NCI-H1105 (cell line): Measurements from ENCODE around the gene BBX.

Experiments
- DNase-seq: peaks from one replicate; lab custom pipeline; 2025; lab: John Stamatoyannopoulos, UW

BBX gene

DNA sequence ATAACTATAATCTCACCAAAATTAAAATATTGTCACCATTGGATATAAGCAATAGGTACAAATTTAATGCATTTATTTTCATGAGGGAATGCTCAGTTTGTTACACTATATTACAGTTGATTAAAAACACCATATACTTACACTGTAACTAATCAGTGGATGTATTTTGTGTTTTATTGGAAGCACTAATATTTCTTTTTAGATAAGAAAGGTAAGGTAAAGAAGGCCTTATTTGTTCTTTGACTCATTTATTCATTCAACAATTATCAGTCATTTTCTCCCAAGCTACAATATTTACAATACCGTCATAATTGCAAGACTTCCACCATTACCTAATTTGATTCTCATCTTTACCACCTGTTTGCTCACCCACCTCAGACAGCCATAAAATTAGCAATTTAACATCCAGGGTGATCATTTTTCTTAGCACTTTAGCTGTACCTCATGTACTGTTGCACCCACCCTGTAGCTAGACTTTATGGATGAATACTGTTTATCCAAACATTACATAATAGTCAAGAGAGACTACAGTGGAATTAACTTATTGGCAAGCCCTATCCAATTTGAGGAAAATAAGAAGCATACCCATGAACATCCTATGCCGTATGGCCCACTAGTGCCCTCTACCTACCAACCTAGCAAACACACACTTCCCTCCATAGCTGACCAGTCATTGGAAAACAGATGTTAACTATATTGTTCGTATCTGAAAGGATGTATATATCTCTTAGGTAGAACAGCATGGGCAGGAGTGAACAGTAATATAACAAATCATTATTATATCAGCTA is 229.6 kb downstream of the BBX start:
- DNase-seq: peak; percentile 52

DNA sequence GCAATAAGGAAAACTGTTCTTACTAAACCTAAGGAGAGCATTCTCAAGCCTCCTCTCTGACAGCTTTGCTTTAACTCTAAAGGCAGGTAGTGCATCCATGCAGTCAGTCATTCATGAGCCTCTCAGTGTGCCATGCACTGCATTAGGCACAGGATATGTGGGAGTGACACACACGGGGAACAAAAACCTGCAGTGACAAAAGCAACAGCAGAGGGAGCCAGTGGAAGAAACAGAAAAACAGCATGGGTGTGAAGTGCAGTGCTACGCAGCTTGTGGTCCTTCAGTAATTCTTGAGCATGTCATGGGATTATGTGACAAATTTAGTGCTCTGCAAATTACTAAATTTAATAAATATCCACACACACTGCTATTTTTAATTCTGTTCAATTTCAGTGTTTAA is 230.7 kb downstream of the BBX start:
- peak; percentile 14 for DNase-seq

DNA sequence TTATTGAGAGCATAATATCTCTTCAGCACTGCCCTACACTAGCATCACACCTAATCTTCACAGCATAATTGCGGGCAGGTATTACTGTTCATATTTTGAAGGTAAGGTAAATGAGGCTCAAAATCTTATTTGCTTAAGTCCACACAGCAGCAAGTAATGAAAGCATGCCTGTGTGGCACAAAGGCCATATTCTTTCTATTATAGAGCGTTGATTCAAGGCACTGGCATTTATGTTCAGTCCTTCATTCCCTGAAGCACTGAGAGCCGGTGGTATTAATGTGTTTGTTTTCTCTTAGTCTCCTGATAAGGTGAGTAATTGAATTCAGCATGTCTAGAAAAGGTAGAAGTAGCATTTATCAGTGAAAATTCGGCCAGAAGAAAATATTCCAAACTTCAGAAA is 231.2 kb downstream of the BBX start:
- no peak for DNase-seq

DNA sequence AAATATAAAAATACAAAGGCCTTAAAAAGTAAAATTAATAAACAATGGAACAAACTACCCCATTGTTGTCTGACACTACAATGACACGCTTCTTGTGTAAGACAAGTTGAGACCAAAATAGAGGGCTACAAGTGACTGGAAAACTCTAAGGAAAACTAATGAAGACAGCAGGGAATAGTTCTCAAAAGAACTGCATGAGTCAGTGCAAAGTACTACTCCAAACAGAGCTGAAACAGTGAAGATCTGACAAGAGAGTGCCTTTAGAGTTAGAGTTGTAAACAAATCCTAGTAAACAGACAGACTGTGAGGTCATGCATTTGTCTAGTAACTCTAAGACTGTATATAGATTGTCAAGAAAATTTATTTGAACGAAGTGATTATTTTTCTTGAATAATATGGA is 233.9 kb downstream of the BBX start:
- DNase-seq: no peak

DNA sequence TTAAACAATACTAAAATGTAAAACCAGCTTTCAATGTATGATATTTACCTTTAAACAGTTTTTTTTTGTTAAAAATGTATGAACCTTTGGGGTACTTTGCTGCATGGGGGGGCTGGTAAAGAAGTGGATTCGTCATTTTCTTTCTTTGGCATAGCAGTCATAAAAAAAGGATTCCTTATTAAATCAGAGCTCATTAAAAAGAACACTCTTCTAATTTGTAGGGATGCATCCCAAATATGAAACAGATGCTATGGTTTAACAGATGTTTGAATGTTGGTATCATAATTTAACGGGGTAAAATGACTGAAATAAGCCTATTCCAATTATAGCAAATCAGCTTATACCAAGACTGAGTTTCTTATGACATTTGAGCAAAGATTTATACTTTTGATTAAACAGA is 234.4 kb downstream of the BBX start:
- DNase-seq: no peak

DNA sequence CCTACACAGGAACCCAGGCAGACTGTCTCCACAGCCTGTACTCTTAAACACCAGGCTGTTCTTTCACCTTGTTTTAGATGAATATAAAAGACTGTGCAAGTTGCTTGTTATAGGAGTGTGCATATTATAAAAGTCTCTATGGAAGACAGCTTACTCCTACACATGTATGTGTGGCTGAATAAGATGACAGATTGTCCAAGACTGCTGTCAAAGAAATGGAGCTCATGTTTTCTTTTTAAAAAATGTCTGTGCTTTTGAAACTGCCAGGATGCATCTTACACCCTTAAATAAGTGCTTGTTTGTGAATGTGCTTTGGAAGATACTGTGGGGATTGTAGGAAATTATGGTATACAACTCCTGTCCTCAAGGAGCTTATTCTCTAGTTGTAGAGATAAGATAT is 237.4 kb downstream of the BBX start:
- DNase-seq: no peak

DNA sequence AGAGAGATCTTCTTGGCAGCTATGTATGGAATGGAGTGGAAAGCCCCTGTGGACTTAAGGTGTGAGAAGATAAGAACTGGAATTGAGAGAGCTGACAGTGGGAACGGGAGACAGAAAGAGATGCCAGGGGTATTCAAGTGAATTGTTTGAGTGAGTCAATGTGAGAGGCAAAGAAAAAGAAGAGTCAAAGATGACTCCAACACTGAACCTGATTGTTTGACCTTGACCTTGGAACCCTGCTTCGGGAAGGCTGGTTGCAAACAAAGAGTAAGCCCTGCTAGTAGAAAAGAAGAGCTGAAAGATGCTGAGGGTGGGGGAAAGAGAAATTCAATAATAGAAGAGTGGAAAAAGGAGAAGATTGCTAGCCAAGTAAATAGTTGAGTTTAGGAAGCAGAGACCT is 238.6 kb downstream of the BBX start:
- DNase-seq: no peak

- no peak for DNase-seq
Measured at GRCh38 chr3:107765524-107765923, 242.8 kb downstream of the BBX start.

DNA sequence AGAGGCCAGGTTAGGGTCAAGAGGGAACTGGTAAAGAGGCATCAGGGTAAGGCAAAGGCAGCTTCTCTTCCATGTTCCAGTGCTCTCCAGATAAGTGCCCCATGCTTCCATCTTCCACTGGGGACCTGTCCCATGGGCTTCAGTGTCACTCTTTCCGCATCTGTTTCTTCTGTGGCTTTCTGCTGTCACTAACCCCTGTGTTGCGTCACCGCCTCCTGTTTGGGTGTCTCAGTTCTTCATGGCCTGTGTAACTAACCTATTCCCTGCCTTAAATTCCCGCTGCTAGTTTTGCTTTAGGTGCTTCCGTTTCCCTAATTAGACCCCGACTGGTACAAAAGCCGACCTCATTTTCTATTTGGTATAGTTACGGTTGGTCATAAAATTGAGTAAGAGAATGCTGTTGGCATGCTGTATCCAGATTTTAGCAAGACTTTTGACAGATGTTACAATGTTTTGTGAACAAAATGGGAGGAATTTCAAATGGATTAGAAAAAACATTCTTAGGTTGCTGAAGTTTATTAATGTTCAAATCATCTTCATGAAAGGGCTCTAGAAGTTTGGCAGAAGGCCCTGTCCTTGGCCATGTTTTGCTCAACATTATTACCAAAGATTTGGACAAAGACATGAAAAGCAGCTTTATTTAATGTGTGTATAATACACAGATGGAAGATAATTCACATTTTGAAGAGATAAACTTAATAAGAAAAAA is 245.3 kb downstream of the BBX start:
- no peak for DNase-seq

DNA sequence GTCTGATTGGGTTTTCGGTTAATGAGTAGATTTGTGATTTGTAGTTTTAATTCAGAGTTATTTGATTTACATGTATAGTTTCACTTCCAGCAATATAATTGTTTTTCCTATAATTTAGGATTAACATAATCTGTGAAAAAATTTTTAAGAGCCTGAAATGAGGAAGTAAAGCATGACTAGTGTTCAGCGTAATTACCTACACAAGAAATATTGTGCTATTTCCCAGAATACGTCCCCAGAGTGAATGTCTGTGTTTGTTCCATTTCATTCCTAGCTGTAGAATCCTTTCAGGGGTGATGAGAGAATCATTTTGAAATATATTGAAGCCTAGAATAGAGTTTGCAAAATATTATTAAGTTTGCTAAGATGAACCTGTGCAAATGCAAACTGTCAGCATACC is 247.1 kb downstream of the BBX start:
- DNase-seq: no peak

DNA sequence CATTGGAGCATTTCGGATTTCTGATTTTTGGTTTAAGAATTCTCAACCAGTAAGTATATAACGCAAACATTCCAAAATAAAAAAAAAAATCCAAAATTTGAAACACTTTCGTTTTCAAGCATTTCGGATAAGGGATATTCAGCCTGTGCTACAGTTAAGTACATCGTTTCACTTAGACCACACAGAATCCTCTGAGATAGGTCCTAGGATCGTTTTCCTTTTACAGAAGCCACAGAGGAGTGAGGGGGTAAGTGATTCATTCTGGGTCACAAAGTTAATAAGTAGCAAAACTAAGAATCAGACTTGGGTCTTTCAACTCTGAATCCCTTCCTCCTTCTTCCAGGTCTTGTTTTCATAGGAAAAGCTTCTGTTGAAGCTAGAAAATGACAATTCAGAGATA is 249.3 kb downstream of the BBX start:
- DNase-seq: no peak

DNA sequence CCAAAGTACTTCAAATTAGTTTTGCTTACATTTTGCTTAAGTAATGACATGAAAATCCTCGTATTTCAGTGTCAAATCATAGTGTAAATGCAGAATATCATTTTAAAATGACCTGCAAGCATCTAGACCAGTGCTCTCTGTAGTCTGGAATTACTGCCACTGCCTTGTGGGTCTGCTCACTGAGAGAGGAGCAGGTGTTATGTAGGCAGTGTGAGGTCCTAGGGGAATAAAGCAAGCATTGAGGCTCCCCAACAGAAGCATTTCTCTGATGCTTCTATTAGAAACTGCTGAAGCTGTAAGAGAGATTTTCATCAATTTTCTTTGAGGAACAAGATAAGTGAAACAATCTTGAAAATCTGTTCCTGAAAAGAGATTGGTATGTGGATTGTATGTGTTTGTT is 253.2 kb downstream of the BBX start:
- peak; percentile 3 for DNase-seq

DNA sequence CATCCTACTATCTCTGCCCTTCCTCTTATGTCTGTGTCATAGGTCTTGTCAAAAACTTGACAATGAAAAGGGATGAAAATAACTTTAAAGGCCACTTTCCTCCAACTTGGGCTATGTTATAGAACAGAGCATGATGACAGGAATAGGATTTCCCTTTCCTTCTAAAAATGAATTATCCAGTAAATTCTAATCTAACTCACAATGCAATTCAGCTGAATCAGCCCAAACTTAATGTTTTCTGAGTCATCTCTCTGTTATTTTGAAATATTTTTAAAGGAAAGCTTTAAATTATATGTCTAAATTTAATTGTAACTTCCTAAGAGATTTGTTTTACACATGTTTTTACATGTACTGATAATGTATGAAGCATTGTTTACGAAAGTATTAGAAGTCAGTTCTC is 258.5 kb downstream of the BBX start:
- no peak for DNase-seq

- DNase-seq: no peak
Measured at GRCh38 chr3:107782054-107782453, 259.3 kb downstream of the BBX start.

DNA sequence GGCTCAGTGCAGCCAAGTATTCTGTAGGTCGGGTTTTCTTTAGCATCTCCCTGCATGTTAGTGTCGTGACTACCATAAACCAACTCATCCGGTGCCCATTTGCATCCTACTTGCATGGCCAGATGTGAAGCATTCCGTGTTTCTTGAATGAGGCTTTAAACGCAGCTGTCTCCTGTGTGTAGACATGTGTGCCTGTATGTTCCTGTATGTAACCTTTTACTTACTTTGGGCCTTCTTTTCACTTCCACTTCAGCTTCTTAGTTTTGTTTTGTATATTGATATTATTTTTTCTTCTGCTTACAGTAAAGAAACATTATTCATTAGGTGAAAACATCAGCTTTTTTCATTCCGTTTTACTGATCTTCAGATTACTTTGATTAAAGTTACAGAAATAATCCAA is 267.9 kb downstream of the BBX start:
- no peak for DNase-seq

DNA sequence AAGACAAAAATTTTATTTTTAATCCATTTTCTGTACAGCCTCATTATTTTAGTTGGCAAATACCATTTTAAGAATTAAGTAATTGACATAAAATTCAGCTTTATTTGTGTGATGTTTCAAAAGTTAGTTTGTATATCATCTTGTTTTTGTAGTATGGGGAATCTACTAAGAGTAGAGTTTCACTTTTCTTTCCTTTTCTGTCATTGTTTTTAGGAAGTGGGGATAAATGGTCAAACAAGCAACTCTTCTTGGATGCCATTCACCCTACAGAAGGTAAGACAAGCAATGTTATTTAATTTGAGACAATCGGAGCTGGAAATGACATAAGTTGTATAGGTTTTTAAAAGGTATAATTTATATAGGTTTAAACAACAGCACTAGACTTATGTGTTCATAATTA is 268.3 kb downstream of the BBX start:
- no peak for DNase-seq

DNA sequence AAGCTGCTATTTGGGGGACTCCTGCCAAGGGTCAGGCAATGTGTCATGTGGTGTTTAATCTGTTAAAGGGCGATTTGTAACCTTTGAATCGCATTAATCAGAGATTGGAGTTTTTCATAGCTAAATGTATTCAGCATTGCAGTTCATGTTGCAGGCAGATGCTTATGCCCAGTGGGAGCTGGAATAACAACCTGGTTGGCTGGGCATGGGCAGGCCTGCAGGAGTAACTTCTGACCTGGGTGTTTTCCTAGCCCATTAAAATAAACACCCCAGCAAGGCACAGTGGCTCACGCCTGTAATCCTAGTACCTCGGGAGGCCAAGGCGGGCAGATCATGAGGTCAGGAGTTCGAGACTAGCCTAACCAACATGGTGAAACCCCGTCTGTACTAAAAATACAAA is 268.7 kb downstream of the BBX start:
- no peak for DNase-seq

- DNase-seq: no peak
Measured at GRCh38 chr3:107794664-107795443, 272.1 kb downstream of the BBX start.

- no peak for DNase-seq
Measured at GRCh38 chr3:107795514-107796094, 272.8 kb downstream of the BBX start.

DNA sequence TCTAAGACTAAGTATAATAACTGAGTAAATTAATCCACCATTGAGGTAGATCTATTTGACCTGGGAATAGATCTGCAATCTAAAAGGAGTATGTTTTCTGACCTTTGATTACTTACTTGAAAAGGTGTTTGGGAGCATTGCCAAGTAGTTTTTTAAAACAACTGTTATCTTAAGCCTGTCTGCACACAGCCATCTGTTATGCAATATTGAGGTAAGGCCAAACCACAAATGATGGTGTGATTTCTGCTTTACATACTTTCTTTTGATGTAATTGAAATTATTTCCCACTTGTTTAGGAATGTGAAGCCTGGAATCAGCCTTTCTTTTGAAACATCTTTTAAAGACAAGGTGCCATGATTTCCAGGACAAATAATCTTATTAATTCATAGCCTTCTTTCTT is 274.0 kb downstream of the BBX start:
- peak; percentile 29 for DNase-seq

GRCh38 chr3:107797586-107797985 is 274.8 kb downstream of the BBX start:
- no peak for DNase-seq

GRCh38 chr3:107798381-107798780 is 275.6 kb downstream of the BBX start:
- DNase-seq: no peak

GRCh38 chr3:107800710-107801109 is 277.9 kb downstream of the BBX start:
- DNase-seq: no peak
